ENCODE data around the gene FSTL4.

GRCh38 chr5:133366438-133366837 is 245.9 kb downstream of the FSTL4 start:
- TF ChIP-seq EZH2phosphoT487 (IDR thresholded peaks at IDR 0.05; ENCODE audit: borderline replicate concordance, low read depth, low read length) (no peak), CTCF (conservative IDR thresholded peaks at IDR 0.05; ENCODE audit: low read length) (no peak)
